ENCODE results near the gene PGS1. TPM values are rescaled to one million over a fixed set of nuclear protein-coding genes. Genes with fewer than 3 reads are reported as not detected.

Gene PGS1
- total RNA-seq, 1 donor from 2014 or later: 52.0 TPM

- Mint-ChIP-seq H3K27ac (ENCODE audit: unreplicated experiment) (no peak overlapping the region), H3K9me3 (no peaks in the 10 kb centered on the region), H3K27me3 (ENCODE audit: low read depth) (peaks cover 48% of the 10 kb centered on the region), H3K4me1 (peaks cover 35% of the 10 kb centered on the region), H3K36me3 (ENCODE audit: low read depth) (no peaks in the 10 kb centered on the region), H3K4me3 (peak overlapping the region; percentile 80)
- DNase-seq (ENCODE audit: low read depth, low spot score): no peak
- TF ChIP-seq CTCF (conservative IDR thresholded peaks at IDR 0.05): no peak
Measured at GRCh38 chr17:78356101-78356713, 22.2 kb upstream of the PGS1 start.

GRCh38 chr17:78357177-78357586 is 21.3 kb upstream of the PGS1 start:
- Mint-ChIP-seq H3K4me3 (peak overlapping the region; percentile 61), H3K27me3 (ENCODE audit: low read depth) (peaks cover 50% of the 10 kb centered on the region), H3K9me3 (no peaks in the 10 kb centered on the region), H3K36me3 (ENCODE audit: low read depth) (no peaks in the 10 kb centered on the region), H3K4me1 (peaks cover 26% of the 10 kb centered on the region), H3K27ac (ENCODE audit: unreplicated experiment) (no peak overlapping the region)
- TF ChIP-seq CTCF (conservative IDR thresholded peaks at IDR 0.05): no peak
- DNase-seq (ENCODE audit: low read depth, low spot score): no peak

GRCh38 chr17:78357672-78358537 is 20.5 kb upstream of the PGS1 start:
- TF ChIP-seq CTCF (conservative IDR thresholded peaks at IDR 0.05): no peak
- Mint-ChIP-seq H3K4me3 (peak overlapping the region; percentile 83), H3K27ac (ENCODE audit: unreplicated experiment) (no peak overlapping the region), H3K4me1 (peaks cover 29% of the 10 kb centered on the region), H3K36me3 (ENCODE audit: low read depth) (no peaks in the 10 kb centered on the region), H3K9me3 (no peaks in the 10 kb centered on the region), H3K27me3 (ENCODE audit: low read depth) (peaks cover 50% of the 10 kb centered on the region)
- no peak for DNase-seq (ENCODE audit: low read depth, low spot score)

- DNase-seq (ENCODE audit: low read depth, low spot score): no peak
- peaks cover 25% of the 10 kb centered on the region for H3K4me1 Mint-ChIP-seq
- H3K27me3 Mint-ChIP-seq (ENCODE audit: low read depth): peaks cover 50% of the 10 kb centered on the region
- no peak overlapping the region for H3K27ac Mint-ChIP-seq (ENCODE audit: unreplicated experiment)
- peak overlapping the region; percentile 83 for H3K4me3 Mint-ChIP-seq
- no peaks in the 10 kb centered on the region for H3K36me3 Mint-ChIP-seq (ENCODE audit: low read depth)
- TF ChIP-seq CTCF (conservative IDR thresholded peaks at IDR 0.05): no peak
- no peaks in the 10 kb centered on the region for H3K9me3 Mint-ChIP-seq
Measured at GRCh38 chr17:78358538-78359320, 19.7 kb upstream of the PGS1 start.

- no peak overlapping the region for H3K27ac Mint-ChIP-seq (ENCODE audit: unreplicated experiment)
- no peaks in the 10 kb centered on the region for H3K36me3 Mint-ChIP-seq (ENCODE audit: low read depth)
Measured at GRCh38 chr17:78359321-78359996, 19.0 kb upstream of the PGS1 start.

More at GRCh38 chr17:78359321-78359996, 19.0 kb upstream of the PGS1 start:
- Mint-ChIP-seq H3K4me1 (peaks cover 29% of the 10 kb centered on the region), H3K27me3 (ENCODE audit: low read depth) (peaks cover 50% of the 10 kb centered on the region), H3K4me3 (peak overlapping the region; percentile 82), H3K9me3 (no peaks in the 10 kb centered on the region)
- no peak for TF ChIP-seq CTCF (conservative IDR thresholded peaks at IDR 0.05)
- DNase-seq (ENCODE audit: low read depth, low spot score): peak; percentile 33

Measured in neural crest cell (in vitro differentiated cells).